ENCODE measurements around the gene CDPF1. TPM values are rescaled to one million over a fixed set of nuclear protein-coding genes. Genes with fewer than 3 reads are reported as not detected.
A peak's percentile ranks its signal among the peaks of the same experiment; 100 is the strongest.

The CDPF1 gene
- total and polyA plus RNA-seq, 2 donors (not counting 3 experiments of a cell fraction or from before 2014, with no cell fraction given) = 9.7 to 9.9 TPM

GRCh38 chr22:46287873-46288751 lies 38.0 kb upstream of the CDPF1 start:
- H3K36me3 ChIP-seq (ENCODE audit: control insufficient read depth in 2 of 2, extremely low read depth in 1 of 2, insufficient read depth in 2 of 2, low read length in 2 of 2) = peaks cover 5 to 20% of the 10 kb centered on the region in 2 experiments
- H3K9ac ChIP-seq (replicated peaks; ENCODE audit: extremely low read depth, insufficient read depth, low read length) = peak overlapping the region; percentile 5
- peak overlapping the region; percentile 60 for H3K27ac ChIP-seq (ENCODE audit: insufficient read depth, low read depth, low read length)
- DNase-seq (ENCODE audit: low read depth, low spot score) = peak; percentile 21
- H4K20me1 ChIP-seq (replicated peaks; ENCODE audit: control insufficient read depth, extremely low read depth, insufficient read depth, low read length) = no peaks in the 10 kb centered on the region
- H3K27me3 ChIP-seq (ENCODE audit: control insufficient read depth in 2 of 2, insufficient read depth in 2 of 2, low read length in 2 of 2) = no peaks in the 10 kb centered on the region
- H3K9me1 ChIP-seq (replicated peaks; ENCODE audit: control insufficient read depth, extremely low read depth, insufficient read depth, low read length) = no peaks in the 10 kb centered on the region
- dilution Hi-C loops (cut with MboI; ENCODE audit: extremely low pct_ligation_motif_present, low sequenced_read_pairs) (no loop called here), intact Hi-C loops (cut with micrococcal nuclease) (no loop called here)
- no peaks in the 10 kb centered on the region for H3K79me2 ChIP-seq (ENCODE audit: control insufficient read depth, insufficient read depth, low read length)
- H3K4me1 ChIP-seq (ENCODE audit: control insufficient read depth, extremely low read depth, insufficient read depth, low read length) = peaks cover 16% of the 10 kb centered on the region
- H3K4me2 ChIP-seq (ENCODE audit: insufficient read depth, low read length) = peak overlapping the region; percentile 31
- peak overlapping the region; percentile 18 for H2AFZ ChIP-seq (ENCODE audit: low read depth, low read length)
- H3K4me3 ChIP-seq (replicated peaks in 1 of 3; ENCODE audit: insufficient read depth in 1 of 3, low read depth in 1 of 3, low read length in 3 of 3) = no peak overlapping the region
- H3K9me3 ChIP-seq (replicated peaks; ENCODE audit: control insufficient read depth, insufficient read depth, low read length) = no peaks in the 10 kb centered on the region
- FAIRE-seq = peak; percentile 83
- ChIA-PET POLR2A (no interaction called here), CTCF (interaction anchor here (1.4 to 2.2 kb wide), 2 partner anchors 8 to 18 kb away, joined by 4 to 7 read pairs; partner anchors contain the start of gene GTSE1)
- BruUV-seq (replicated peaks) = no TSS peak
- TF ChIP-seq POLR2A (IDR thresholded peaks at IDR 0.05; ENCODE audit: low read depth, low read length) = no peak
- TF ChIP-seq JUN (IDR thresholded peaks at IDR 0.05; ENCODE audit: borderline replicate concordance, insufficient read depth, insufficient read length, low read depth) = peak; percentile 30
- no peak for TF ChIP-seq CTCF (IDR thresholded peaks at IDR 0.05; ENCODE audit: extremely low read depth in 1 of 2, insufficient read depth in 1 of 2, low read depth in 1 of 2, low read length in 2 of 2)
- TF ChIP-seq POLR2AphosphoS5 (IDR thresholded peaks at IDR 0.05; ENCODE audit: insufficient read depth, low read depth, low read length) = peak; percentile 74
- peak; percentile 40 for TF ChIP-seq FOS (IDR thresholded peaks at IDR 0.05; ENCODE audit: borderline replicate concordance, insufficient read depth, low read length)

All from endothelial cell of umbilical vein (primary cell).